ENCODE results near the gene FCMR. TPM values are rescaled to one million over a fixed set of nuclear protein-coding genes. Genes with fewer than 3 reads are reported as not detected.

FCMR gene
- total RNA-seq, 1 donor = 1.3 TPM

DNA sequence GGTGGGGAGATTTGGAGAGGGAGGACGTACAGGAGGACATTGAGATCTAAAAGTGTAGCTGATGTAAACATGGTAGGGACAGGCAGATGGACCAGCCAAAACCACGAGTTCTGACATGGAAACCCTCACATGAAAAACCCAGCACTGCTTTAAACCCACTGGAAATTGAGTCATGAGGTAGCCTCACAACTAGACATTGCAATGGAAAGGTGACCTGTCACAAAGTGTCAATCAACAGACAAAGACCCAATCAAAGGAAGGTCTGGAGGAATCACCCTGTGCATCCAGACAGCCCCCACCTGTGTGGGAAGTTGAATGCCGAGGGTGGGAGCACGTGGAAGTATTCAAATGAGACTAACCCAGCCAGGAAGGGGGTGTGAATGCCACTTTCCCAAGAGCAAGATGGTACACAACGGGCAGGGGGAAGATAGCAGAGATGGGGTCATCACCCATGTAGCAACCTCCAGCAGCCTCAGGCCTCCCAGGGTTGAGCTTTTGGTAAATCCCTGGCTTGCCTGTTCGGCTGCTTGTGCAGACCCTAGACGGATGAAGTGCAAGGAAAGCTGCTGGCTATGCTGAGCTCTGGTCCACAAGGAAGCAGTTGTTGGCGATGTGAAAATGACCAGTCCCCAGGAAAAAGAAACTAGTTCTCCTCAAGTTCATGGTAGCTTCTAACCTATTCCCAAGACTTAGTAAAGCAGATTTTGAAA is 5.6 kb downstream of the FCMR start:
- H3K4me3 ChIP-seq (ENCODE audit: low read depth, low read length) = no peak overlapping the region
- TF ChIP-seq, protein P1, sequence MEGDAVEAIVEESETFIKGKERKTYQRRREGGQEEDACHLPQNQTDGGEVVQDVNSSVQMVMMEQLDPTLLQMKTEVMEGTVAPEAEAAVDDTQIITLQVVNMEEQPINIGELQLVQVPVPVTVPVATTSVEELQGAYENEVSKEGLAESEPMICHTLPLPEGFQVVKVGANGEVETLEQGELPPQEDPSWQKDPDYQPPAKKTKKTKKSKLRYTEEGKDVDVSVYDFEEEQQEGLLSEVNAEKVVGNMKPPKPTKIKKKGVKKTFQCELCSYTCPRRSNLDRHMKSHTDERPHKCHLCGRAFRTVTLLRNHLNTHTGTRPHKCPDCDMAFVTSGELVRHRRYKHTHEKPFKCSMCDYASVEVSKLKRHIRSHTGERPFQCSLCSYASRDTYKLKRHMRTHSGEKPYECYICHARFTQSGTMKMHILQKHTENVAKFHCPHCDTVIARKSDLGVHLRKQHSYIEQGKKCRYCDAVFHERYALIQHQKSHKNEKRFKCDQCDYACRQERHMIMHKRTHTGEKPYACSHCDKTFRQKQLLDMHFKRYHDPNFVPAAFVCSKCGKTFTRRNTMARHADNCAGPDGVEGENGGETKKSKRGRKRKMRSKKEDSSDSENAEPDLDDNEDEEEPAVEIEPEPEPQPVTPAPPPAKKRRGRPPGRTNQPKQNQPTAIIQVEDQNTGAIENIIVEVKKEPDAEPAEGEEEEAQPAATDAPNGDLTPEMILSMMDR (IDR thresholded peaks at IDR 0.05; ENCODE audit: insufficient read depth, low read depth, low read length) = no peak
- no peak for DNase-seq (ENCODE audit: low read depth)

DNA sequence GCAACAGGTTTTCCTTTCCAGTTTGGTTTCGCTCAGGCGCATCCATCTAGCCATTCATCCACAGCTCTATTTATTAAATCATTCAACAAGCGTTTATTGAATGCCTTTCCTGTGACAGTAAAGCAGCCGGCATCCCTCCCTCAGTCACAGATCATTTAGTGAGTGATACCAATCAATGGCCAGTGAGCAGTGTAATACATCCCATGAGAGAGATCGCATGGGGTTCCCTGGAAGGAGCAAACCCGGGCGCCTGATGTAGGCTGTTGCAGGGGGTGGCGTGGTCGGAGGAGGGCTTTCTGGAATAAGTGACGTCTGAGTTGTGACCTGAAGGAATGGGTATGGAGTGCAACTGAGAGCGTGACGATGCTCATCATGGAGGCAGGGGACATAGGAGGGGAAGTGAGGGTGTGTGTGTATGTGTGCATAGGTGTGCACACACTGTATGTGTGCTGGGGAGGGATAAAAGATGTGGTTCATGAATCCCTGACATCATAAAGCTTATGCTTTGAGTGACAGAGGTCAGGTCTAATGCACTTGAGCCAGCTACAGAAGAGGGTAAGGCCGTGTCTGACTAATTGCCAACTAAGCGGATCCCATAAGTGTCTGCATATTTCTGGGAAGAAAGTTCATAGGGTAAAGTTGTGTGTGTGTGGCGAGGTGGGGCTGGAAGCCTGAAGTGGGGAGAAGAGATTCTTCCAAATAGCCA is 6.6 kb downstream of the FCMR start:
- H3K4me3 ChIP-seq (ENCODE audit: low read depth, low read length) = no peak overlapping the region
- DNase-seq (ENCODE audit: low read depth) = no peak
- TF ChIP-seq, protein P1 (IDR thresholded peaks at IDR 0.05; ENCODE audit: insufficient read depth, low read depth, low read length) = no peak

DNA sequence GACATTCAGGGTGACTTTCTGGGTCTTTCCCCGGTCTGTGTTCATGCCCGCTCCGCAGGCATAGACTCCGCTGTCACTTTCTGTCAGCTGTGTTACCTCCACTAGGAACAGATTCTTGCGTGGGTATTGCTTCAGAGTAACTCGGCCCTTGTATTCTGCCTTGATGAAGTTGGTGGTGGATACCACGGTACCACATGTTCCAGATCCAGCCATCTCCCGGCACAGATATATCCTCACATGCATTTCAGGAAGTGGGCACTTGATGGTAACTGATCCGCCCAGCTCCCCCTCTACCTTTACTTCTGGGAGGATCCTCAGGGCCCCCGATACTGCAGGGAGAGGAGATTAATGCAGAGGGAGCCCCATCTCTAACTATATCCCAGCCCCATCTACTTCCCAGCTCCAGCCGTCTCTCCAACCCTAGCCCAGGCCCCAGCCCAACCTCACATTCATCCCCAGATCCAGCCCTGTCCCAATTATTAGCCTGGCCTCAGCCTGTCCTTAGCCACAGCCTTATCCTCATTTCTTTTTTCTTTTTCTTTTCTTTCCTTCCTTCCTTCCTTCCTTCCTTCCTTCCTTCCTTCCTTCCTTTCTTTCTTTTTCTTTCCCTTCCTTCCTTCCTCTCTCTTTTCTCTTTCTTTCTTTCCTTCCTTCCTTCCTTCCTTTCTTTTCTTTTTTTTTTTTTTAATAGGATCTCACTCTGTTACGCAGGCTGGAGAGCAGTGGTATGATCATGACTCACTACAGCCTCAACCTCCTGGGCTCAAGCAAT is 7.8 kb downstream of the FCMR start:
- no peak overlapping the region for H3K4me3 ChIP-seq (ENCODE audit: low read depth, low read length)
- no peak for DNase-seq (ENCODE audit: low read depth)
- TF ChIP-seq, protein P1 (IDR thresholded peaks at IDR 0.05; ENCODE audit: insufficient read depth, low read depth, low read length) = no peak

DNA sequence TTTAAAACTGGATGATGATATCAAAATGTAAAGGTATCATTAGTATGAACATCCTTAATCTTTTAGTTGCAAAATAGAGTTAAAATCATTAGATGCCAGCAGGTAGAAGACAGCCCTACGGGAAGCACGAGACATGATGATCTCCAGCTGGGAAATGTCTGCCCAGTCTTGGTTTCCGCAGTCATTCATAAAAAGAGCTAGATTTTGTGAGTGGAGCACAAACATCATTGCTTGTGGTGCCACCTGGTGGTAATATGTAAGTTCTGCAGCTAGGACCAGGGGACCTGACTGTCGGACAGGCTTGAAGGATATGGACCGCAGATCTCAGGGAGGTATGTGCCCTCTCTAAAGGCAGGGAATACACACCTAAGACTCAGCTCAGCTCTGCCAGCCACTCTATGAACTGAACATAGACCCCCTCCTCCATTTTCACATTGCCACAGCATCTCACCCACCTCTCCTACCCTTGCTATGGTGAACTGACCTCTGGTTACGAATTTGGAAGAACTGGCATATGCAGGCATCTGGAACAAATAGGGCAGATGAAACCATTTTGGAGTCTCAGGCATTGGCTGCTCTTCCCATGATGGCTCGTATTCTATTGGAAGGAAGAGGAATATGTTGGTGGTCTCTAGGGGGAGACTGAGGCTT is 9.2 kb downstream of the FCMR start:
- DNase-seq (ENCODE audit: low read depth) = peak; percentile 80
- TF ChIP-seq, protein P1 (IDR thresholded peaks at IDR 0.05; ENCODE audit: insufficient read depth, low read depth, low read length) = peak; percentile 83
- H3K4me3 ChIP-seq (ENCODE audit: low read depth, low read length) = no peak overlapping the region

DNA sequence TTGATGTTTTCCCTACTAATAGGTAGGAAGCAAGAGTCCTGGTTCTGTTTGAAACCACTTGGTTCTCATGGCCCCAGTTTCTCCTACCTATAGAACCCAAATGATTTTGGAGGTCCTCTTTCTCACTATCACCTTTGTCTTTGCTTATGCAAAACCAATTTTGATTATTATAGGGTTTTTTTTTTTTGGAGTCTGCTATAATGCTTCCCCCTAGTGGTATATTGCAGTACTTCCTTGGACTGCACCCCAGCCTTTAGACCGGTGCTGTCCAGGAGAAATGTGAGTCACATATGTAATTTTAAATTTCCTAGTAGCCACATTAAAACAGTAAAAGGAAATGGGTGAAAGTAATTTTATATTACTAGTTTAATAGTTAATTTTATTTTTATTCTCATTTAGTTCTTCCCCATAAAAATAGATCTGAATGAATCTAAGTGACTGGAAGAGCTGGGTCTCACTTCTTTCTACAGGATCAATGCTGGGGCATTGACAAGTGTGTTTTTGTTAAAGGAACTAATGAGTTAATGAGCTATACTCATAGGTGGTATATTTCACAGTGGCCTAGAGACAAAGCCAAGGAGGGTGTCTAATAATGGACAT is 10.6 kb downstream of the FCMR start:
- no peak overlapping the region for H3K4me3 ChIP-seq (ENCODE audit: low read depth, low read length)
- TF ChIP-seq, protein P1 (IDR thresholded peaks at IDR 0.05; ENCODE audit: insufficient read depth, low read depth, low read length) = peak; percentile 76
- DNase-seq (ENCODE audit: low read depth) = peak; percentile 75

DNA sequence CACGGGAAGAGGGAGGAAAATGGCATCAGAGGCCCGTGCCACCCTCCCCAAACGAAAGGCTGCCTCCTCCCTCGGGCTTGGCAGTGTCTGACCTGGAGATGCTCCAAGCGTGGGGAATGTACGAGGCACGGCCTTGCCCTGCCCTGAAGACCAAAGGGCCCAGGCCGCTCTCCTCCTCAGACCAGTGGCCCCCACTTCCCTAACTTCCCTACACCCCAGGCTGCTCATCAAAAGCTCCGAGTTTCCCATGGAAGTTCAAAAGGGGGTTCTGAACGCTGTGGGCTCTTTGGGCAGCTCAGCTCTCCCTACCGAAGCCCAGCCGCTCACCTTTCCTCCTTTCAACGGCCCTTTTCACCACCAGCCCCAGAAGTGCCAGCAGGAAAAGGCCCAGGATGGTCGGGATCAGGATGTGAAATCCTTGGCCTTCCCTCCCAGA is 11.8 kb downstream of the FCMR start:
- TF ChIP-seq, protein P1 (IDR thresholded peaks at IDR 0.05; ENCODE audit: insufficient read depth, low read depth, low read length) = no peak

More for the DNA sequence above, 11.8 kb downstream of the FCMR start:
- no peak for DNase-seq (ENCODE audit: low read depth)
- H3K4me3 ChIP-seq (ENCODE audit: low read depth, low read length) = peak overlapping the region; percentile 59
